Lower leg skin (tissue), 3 donors: Measurements from ENCODE around the gene EMCN.

ENCODE experiments used
- POLR2A ChIP-seq, 2 donors: fragments of 450-650 bp; IDR thresholded peaks; one replicate each; pipeline ENCODE4 v1.6.1; 2016 to 2017; ENCODE audit warnings: antibody characterized with exemption in 2 of 2, mild to moderate bottlenecking in 1 of 2, moderate library complexity in 1 of 2
- TF ChIP-seq, protein P1 (sequence below), 3 donors: fragments of 450-650 bp; IDR thresholded peaks; one replicate each; pipeline ENCODE4 v1.5.1; 2016; ENCODE audit warnings: antibody characterized with exemption in 3 of 3, mild to moderate bottlenecking in 3 of 3, moderate library complexity in 2 of 3

DNA sequence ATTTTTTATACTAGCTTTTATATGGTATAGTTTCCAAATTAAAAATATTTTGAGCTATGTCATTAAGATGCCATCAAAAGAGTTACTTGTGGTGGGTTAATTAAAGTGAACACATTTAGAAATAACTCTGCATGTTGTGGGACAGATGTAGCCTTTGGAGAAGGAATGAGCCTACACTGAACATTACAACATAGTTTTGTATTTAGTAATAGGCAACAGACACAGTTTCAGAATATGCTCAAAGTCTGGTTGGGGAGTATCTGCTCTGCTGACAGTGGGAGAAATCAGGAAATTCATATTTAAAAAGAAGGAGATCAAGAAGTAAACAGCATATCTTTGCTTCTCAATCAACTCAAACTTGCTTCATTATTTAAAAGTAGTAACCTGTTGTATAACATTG, 23.7 kb downstream of the EMCN start:
- TF ChIP-seq, protein P1, sequence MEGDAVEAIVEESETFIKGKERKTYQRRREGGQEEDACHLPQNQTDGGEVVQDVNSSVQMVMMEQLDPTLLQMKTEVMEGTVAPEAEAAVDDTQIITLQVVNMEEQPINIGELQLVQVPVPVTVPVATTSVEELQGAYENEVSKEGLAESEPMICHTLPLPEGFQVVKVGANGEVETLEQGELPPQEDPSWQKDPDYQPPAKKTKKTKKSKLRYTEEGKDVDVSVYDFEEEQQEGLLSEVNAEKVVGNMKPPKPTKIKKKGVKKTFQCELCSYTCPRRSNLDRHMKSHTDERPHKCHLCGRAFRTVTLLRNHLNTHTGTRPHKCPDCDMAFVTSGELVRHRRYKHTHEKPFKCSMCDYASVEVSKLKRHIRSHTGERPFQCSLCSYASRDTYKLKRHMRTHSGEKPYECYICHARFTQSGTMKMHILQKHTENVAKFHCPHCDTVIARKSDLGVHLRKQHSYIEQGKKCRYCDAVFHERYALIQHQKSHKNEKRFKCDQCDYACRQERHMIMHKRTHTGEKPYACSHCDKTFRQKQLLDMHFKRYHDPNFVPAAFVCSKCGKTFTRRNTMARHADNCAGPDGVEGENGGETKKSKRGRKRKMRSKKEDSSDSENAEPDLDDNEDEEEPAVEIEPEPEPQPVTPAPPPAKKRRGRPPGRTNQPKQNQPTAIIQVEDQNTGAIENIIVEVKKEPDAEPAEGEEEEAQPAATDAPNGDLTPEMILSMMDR (IDR thresholded peaks at IDR 0.05) = no peak
- no peak for TF ChIP-seq POLR2A (IDR thresholded peaks at IDR 0.05)
